ENCODE measurements around the gene ANKRD52.
"Not testable (repeated sequence)": the region's sequence is repeated elsewhere in the genome, so short reads cannot be mapped to it uniquely, and the experiment has no call there.

The ANKRD52 gene

GRCh38 chr12:56221232-56221756 is 36.9 kb downstream of the ANKRD52 start:
- H3K4me3 ChIP-seq (ENCODE audit: low read length) = peak overlapping the region; percentile 73
- no peak for TF ChIP-seq ZNF274 (IDR thresholded peaks at IDR 0.05; ENCODE audit: low read depth, low read length)

- H3K4me3 ChIP-seq (ENCODE audit: low read length) = peak overlapping the region; percentile 73
- TF ChIP-seq ZNF274 (IDR thresholded peaks at IDR 0.05; ENCODE audit: low read depth, low read length) = no peak
Observed at GRCh38 chr12:56220611-56221231, 37.5 kb downstream of the ANKRD52 start.

- TF ChIP-seq ZNF274 (IDR thresholded peaks at IDR 0.05; ENCODE audit: low read depth, low read length) = no peak
- H3K4me3 ChIP-seq (ENCODE audit: low read length) = no peak overlapping the region; the same call in 1 of the 2 replicates
Observed at GRCh38 chr12:56219840-56220239, 38.3 kb downstream of the ANKRD52 start.

GRCh38 chr12:56216461-56216860 is 41.7 kb downstream of the ANKRD52 start:
- TF ChIP-seq ZNF274 (IDR thresholded peaks at IDR 0.05; ENCODE audit: low read depth, low read length) = no peak
- no peak overlapping the region for H3K4me3 ChIP-seq (ENCODE audit: low read length)

- no peak for TF ChIP-seq ZNF274 (IDR thresholded peaks at IDR 0.05; ENCODE audit: low read depth, low read length)
Observed at GRCh38 chr12:56213878-56214277, 44.3 kb downstream of the ANKRD52 start.

GRCh38 chr12:56212361-56212760 is 45.8 kb downstream of the ANKRD52 start:
- no peak for TF ChIP-seq ZNF274 (IDR thresholded peaks at IDR 0.05; ENCODE audit: low read depth, low read length)
- no peak overlapping the region for H3K4me3 ChIP-seq (ENCODE audit: low read length)

More at GRCh38 chr12:56213878-56214277, 44.3 kb downstream of the ANKRD52 start:
- no peak overlapping the region for H3K4me3 ChIP-seq (ENCODE audit: low read length)

- H3K4me3 ChIP-seq (ENCODE audit: low read length) = no peak overlapping the region
- TF ChIP-seq ZNF274 (IDR thresholded peaks at IDR 0.05; ENCODE audit: low read depth, low read length) = no peak
Observed at GRCh38 chr12:56208006-56208405, 50.2 kb downstream of the ANKRD52 start.

- no peak overlapping the region for H3K4me3 ChIP-seq (ENCODE audit: low read length)
- no peak for TF ChIP-seq ZNF274 (IDR thresholded peaks at IDR 0.05; ENCODE audit: low read depth, low read length)
Observed at GRCh38 chr12:56206452-56207166, 51.6 kb downstream of the ANKRD52 start.

- no peak for TF ChIP-seq ZNF274 (IDR thresholded peaks at IDR 0.05; ENCODE audit: low read depth, low read length)
- H3K4me3 ChIP-seq (ENCODE audit: low read length) = no peak overlapping the region
Observed at GRCh38 chr12:56205445-56205844, 52.7 kb downstream of the ANKRD52 start.

- no peak overlapping the region for H3K4me3 ChIP-seq (ENCODE audit: low read length)
- no peak for TF ChIP-seq ZNF274 (IDR thresholded peaks at IDR 0.05; ENCODE audit: low read depth, low read length)
Observed at GRCh38 chr12:56204275-56204674, 53.9 kb downstream of the ANKRD52 start.

GRCh38 chr12:56202838-56203237 is 55.3 kb downstream of the ANKRD52 start:
- no peak overlapping the region for H3K4me3 ChIP-seq (ENCODE audit: low read length)
- TF ChIP-seq ZNF274 (IDR thresholded peaks at IDR 0.05; ENCODE audit: low read depth, low read length) = no peak

- H3K4me3 ChIP-seq (ENCODE audit: low read length) = no peak overlapping the region
- TF ChIP-seq ZNF274 (IDR thresholded peaks at IDR 0.05; ENCODE audit: low read depth, low read length) = no peak
Observed at GRCh38 chr12:56202366-56202765, 55.8 kb downstream of the ANKRD52 start.

- TF ChIP-seq ZNF274 (IDR thresholded peaks at IDR 0.05; ENCODE audit: low read depth, low read length) = no peak
- no peak overlapping the region for H3K4me3 ChIP-seq (ENCODE audit: low read length)
Observed at GRCh38 chr12:56198836-56199235, 59.3 kb downstream of the ANKRD52 start.

GRCh38 chr12:56197921-56198635 is 60.1 kb downstream of the ANKRD52 start:
- no peak for TF ChIP-seq ZNF274 (IDR thresholded peaks at IDR 0.05; ENCODE audit: low read depth, low read length)
- H3K4me3 ChIP-seq (ENCODE audit: low read length) = no peak overlapping the region

- H3K4me3 ChIP-seq (ENCODE audit: low read length) = not testable (repeated sequence)
Observed at GRCh38 chr12:56196818-56197550, 61.2 kb downstream of the ANKRD52 start.
